Upper lobe of left lung (tissue), 6 donors: ENCODE results near the gene KLHL1. TPM values are rescaled to one million over a fixed set of nuclear protein-coding genes. Genes with fewer than 3 reads are reported as not detected.

Experiments
- ATAC-seq, 2 donors: fragments of 200-7000 bp; cut with Tn5 transposase; one replicate each; pipeline ENCODE4 v1.9.1; 2022; ENCODE audit warnings: mild to moderate bottlenecking in 2 of 2, moderate library complexity in 2 of 2; ENCODE audit not compliant: low FRiP score in 2 of 2
- DNase-seq, 2 donors: peaks; one replicate each; pipeline ENCODE4 v3.0.0-alpha.2; 2019 to 2020
- H3K27ac ChIP-seq, 4 donors: fragments of 200-600 bp; sonication (generic); one replicate each; pipeline ENCODE4 v1.5.1; 2016 to 2019
- H3K27me3 ChIP-seq, 4 donors: fragments of 200-600 bp; sonication (generic); one replicate each; pipeline ENCODE4 v1.5.1; 2017 to 2019
- H3K36me3 ChIP-seq, 4 donors: fragments of 200-600 bp; sonication (generic); one replicate each; pipeline ENCODE4 v1.5.1; 2016 to 2019
- H3K4me1 ChIP-seq, 4 donors: fragments of 200-600 bp; sonication (generic); one replicate each; pipeline ENCODE4 v1.5.1; 2018 to 2019
- H3K4me3 ChIP-seq, 4 donors: fragments of 200-600 bp; sonication (generic); one replicate each; pipeline ENCODE4 v1.5.1; 2017 to 2019; ENCODE audit warnings: mild to moderate bottlenecking in 2 of 4, moderate library complexity in 1 of 4
- H3K9me3 ChIP-seq, 4 donors: fragments of 200-600 bp; sonication (generic); one replicate each; pipeline ENCODE4 v1.5.1; 2018 to 2019
- CTCF ChIP-seq, 6 experiments: fragments of 450-650 bp in 4 of 6; fragments of 200-600 bp in 2 of 6; sonication (generic) in 2 of 6; IDR thresholded peaks; one replicate each; pipeline ENCODE4 v1.5.1; 2016 to 2019; ENCODE audit warnings: antibody characterized with exemption in 6 of 6
- EP300 ChIP-seq, 4 donors: sonication (generic); formaldehyde crosslinking; IDR thresholded peaks; one replicate each; pipeline ENCODE4 v1.5.1; 2017; ENCODE audit warnings: antibody characterized with exemption in 4 of 4, control low read depth in 2 of 4
- POLR2A ChIP-seq, 4 donors: fragments of 450-650 bp; IDR thresholded peaks; one replicate each; pipeline ENCODE4 v1.5.1; 2016 to 2017; ENCODE audit warnings: antibody characterized with exemption in 4 of 4, mild to moderate bottlenecking in 2 of 4
- POLR2AphosphoS5 ChIP-seq, 2 donors: sonication (generic); formaldehyde crosslinking; IDR thresholded peaks; one replicate each; pipeline ENCODE4 v1.5.1; 2017; ENCODE audit warnings: antibody characterized with exemption in 2 of 2
- WGBS, 2 donors: methylation state at CpG; one replicate each; pipeline ENCODE4 v1.1.5; 2017 to 2018; 5-methylcytosine and 5-hydroxymethylcytosine counted together
- total RNA-seq, 6 donors: library from RNA; depleted of rRNA in 4 of 6; stranded (reverse); fragments of >200 nt in 4 of 6; gene quantifications; one replicate each; pipeline versions ENCODE4 v1.1.0 to v1.2.1, GENCODE V29; 2016 to 2021
- donor health status: DM: no; HTN: no; CAD: no; lungs with moderate emphysema.
- donor health status: DM: no; HTN: yes; CAD: no; lungs with severe emphysema.

The KLHL1 gene
- total RNA-seq, 6 donors from 2014 or later = not detected

DNA sequence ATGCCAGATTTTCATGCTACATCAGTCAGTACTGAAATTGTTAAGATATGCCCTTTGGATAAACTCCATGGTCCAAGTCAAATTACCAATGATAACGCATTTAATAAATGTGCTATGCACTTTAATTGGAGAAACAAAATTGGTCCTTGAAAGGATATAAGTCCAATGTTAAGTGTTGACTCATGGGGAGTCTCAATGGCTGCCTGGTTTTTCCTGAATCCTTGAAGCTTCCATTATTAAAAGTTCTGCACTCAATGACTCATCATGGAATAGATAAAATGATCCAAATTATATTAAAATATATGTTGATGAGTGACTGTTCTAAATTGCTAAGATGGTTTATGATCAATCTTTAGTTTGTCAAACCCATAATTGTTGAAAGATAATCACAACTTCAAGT is 346.7 kb downstream of the KLHL1 start:
- H3K9me3 ChIP-seq = no peaks in the 10 kb centered on the region
- H3K4me3 ChIP-seq = no peak overlapping the region
- DNase-seq (no peak), ATAC-seq (no peak)
- TF ChIP-seq POLR2A (IDR thresholded peaks at IDR 0.05) = no peak
- TF ChIP-seq EP300 (IDR thresholded peaks at IDR 0.05) = no peak
- no peak for TF ChIP-seq POLR2AphosphoS5 (IDR thresholded peaks at IDR 0.05)
- no peak for TF ChIP-seq CTCF (IDR thresholded peaks at IDR 0.05)
- 86 to 87% methylated on average over 1 of the region's 1 CpG for WGBS, 2 donors
- H3K27ac ChIP-seq = no peak overlapping the region
- no peaks in the 10 kb centered on the region for H3K4me1 ChIP-seq
- no peaks in the 10 kb centered on the region for H3K36me3 ChIP-seq
- no peaks in the 10 kb centered on the region for H3K27me3 ChIP-seq

DNA sequence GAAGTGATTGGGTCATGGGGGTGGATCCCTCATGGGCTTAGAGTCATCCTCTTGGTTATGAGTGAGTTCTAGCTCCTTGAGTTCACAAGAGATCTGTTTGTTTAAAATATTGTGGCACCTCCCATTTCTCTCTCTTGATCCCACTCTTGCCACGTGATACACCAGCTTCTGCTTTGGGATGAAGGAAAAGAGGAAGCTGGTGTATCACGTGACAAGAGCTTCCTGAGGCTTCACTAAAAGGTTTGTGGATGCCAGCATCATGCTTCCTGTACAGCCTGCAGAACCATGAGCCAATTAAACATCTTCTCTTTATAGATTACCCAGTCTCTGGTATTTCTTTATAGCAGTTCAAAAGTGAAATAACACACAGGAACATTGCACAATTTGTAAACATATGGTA is 353.2 kb downstream of the KLHL1 start:
- H3K9me3 ChIP-seq = no peaks in the 10 kb centered on the region
- H3K27ac ChIP-seq = no peak overlapping the region
- H3K4me3 ChIP-seq = no peak overlapping the region
- ATAC-seq (no peak), DNase-seq (no peak)
- no peaks in the 10 kb centered on the region for H3K27me3 ChIP-seq
- no peaks in the 10 kb centered on the region for H3K36me3 ChIP-seq
- 25 to 40% methylated on average over 2 of the region's 2 CpGs for WGBS, 2 donors
- TF ChIP-seq POLR2A (IDR thresholded peaks at IDR 0.05) (no peak), POLR2AphosphoS5 (IDR thresholded peaks at IDR 0.05) (no peak), EP300 (IDR thresholded peaks at IDR 0.05) (no peak)
- no peaks in the 10 kb centered on the region for H3K4me1 ChIP-seq

- Histone ChIP-seq H3K36me3 (no peaks in the 10 kb centered on the region), H3K27me3 (no peaks in the 10 kb centered on the region), H3K27ac (no peak overlapping the region), H3K9me3 (no peaks in the 10 kb centered on the region), H3K4me1 (no peaks in the 10 kb centered on the region), H3K4me3 (no peak overlapping the region)
- 88 to 92% methylated on average over 4 of the region's 4 CpGs for WGBS, 2 donors
- no peak for DNase-seq
- TF ChIP-seq POLR2A (IDR thresholded peaks at IDR 0.05) (no peak), EP300 (IDR thresholded peaks at IDR 0.05) (no peak), POLR2AphosphoS5 (IDR thresholded peaks at IDR 0.05) (no peak), CTCF (IDR thresholded peaks at IDR 0.05) (no peak)
- ATAC-seq = no peak
Measured at GRCh38 chr13:69751259-69751658, 357.0 kb downstream of the KLHL1 start.

DNA sequence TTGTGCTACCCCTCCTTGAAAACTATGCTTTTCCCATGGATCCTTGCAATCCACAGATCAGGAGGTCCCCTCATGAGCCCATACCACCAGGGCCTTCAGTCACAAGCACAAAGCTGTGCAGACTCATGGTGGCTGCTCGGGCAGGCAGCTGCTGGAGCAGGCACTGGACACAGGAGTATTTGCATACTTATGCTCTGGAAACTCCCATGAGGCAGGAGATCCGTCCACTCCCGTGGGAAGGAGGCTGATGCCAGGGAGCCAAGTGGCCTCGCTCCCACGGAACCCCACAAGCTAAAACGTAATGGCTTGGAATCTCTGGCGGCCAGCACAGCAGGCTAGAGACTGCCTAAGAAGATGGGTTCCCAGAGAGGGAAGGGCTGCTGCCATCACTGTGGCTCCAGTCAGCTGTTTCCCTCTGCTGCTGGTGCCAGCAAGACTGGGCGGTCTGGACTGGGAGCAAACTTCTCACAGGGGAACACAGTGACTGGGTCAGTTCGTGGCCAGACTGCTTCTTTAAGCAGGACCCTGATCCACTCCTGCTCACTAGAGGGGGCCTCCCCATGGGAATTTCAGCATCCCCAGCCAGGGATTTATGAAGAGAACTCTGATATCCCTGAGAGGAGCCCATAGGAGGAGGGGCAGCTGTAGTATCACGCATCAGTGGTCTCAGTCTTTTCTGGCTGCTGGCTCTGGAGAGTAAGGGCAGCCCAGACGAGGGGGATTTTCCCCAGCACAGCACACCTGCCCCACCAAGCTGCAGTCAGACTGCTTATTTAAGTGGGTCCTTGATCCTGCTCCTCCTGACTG is 370.9 kb downstream of the KLHL1 start:
- 81 to 100% methylated on average over 2 to 11 of the region's 11 CpGs for WGBS, 2 donors
- Histone ChIP-seq H3K4me1 (no peaks in the 10 kb centered on the region), H3K9me3 (peaks cover 0 to 3% (median 0%) of the 10 kb centered on the region in 4 donors), H3K27ac (no peak overlapping the region), H3K27me3 (no peaks in the 10 kb centered on the region), H3K36me3 (no peaks in the 10 kb centered on the region), H3K4me3 (no peak overlapping the region)
- TF ChIP-seq POLR2AphosphoS5 (IDR thresholded peaks at IDR 0.05) (no peak), POLR2A (IDR thresholded peaks at IDR 0.05) (no peak), CTCF (IDR thresholded peaks at IDR 0.05) (no peak), EP300 (IDR thresholded peaks at IDR 0.05) (no peak)
- DNase-seq (peak in 1 of 2 donors; percentile 20), ATAC-seq (no peak)

GRCh38 chr13:69721631-69722030 is 386.6 kb downstream of the KLHL1 start:
- WGBS, 2 donors = 81 to 83% methylated on average over 1 of the region's 1 CpG
- Histone ChIP-seq H3K36me3 (no peaks in the 10 kb centered on the region), H3K9me3 (no peaks in the 10 kb centered on the region), H3K27ac (no peak overlapping the region), H3K4me3 (no peak overlapping the region), H3K4me1 (no peaks in the 10 kb centered on the region), H3K27me3 (no peaks in the 10 kb centered on the region)
- DNase-seq (no peak), ATAC-seq (no peak)
- TF ChIP-seq CTCF (IDR thresholded peaks at IDR 0.05) (no peak), POLR2A (IDR thresholded peaks at IDR 0.05) (no peak), POLR2AphosphoS5 (IDR thresholded peaks at IDR 0.05) (no peak), EP300 (IDR thresholded peaks at IDR 0.05) (no peak)
